OCI-LY1 (cell line): ENCODE measurements around the gene KCP.
A peak's percentile ranks its signal among the peaks of the same experiment; 100 is the strongest.

Source experiments
- H2AFZ ChIP-seq: fragments of 200-600 bp; sonication (generic), shearing (Covaris generic); 2 replicates; pipeline ENCODE4 v1.6.0; 2014; ENCODE audit warnings: antibody characterized with exemption, mild to moderate bottlenecking, low read length
- H3F3A ChIP-seq: fragments of 200-600 bp; sonication (generic), shearing (Covaris generic); 2 replicates; pipeline ENCODE4 v1.6.0; 2014; ENCODE audit warnings: mild to moderate bottlenecking, antibody characterized with exemption, low read length, moderate library complexity; ENCODE audit not compliant: insufficient read depth
- H3K27ac ChIP-seq: fragments of 200-600 bp; sonication (generic); 2 replicates; pipeline ENCODE4 v1.5.1; 2014; ENCODE audit warnings: low read length, mixed run types, mild to moderate bottlenecking, low read depth; ENCODE audit not compliant: poor library complexity, severe bottlenecking
- H3K27me3 ChIP-seq: fragments of 200-600 bp; sonication (generic); 2 replicates; pipeline ENCODE4 v1.6.0; 2014; ENCODE audit warnings: antibody characterized with exemption, mild to moderate bottlenecking, low read length, moderate library complexity; ENCODE audit not compliant: insufficient read depth
- H3K36me3 ChIP-seq: fragments of 200-600 bp; sonication (generic); 2 replicates; pipeline ENCODE4 v1.6.1; 2014; ENCODE audit warnings: mild to moderate bottlenecking, antibody characterized with exemption, low read length, moderate library complexity, mixed read lengths; ENCODE audit not compliant: insufficient read depth
- H3K4me1 ChIP-seq: fragments of 200-600 bp; sonication (generic); 2 replicates; pipeline ENCODE4 v1.5.1; 2014; ENCODE audit warnings: mild to moderate bottlenecking, low read length, moderate library complexity; ENCODE audit not compliant: insufficient read depth, severe bottlenecking
- H3K4me2 ChIP-seq: fragments of 200-600 bp; sonication (generic), shearing (Covaris generic); 2 replicates; pipeline ENCODE4 v1.6.1; 2014; ENCODE audit warnings: low read length
- H3K4me3 ChIP-seq: fragments of 200-600 bp; sonication (generic); 2 replicates; pipeline ENCODE4 v1.5.1; 2014; ENCODE audit warnings: low read length, low read depth, mild to moderate bottlenecking, mixed read lengths; ENCODE audit not compliant: poor library complexity, severe bottlenecking
- H3K79me2 ChIP-seq: fragments of 200-600 bp; shearing (Covaris generic); 2 replicates; pipeline ENCODE4 v1.6.1; 2016; ENCODE audit warnings: mixed run types, low read length, mixed read lengths; ENCODE audit not compliant: insufficient read depth
- H3K9ac ChIP-seq: fragments of 200-600 bp; sonication (generic), shearing (Covaris generic); 2 replicates; pipeline ENCODE4 v1.6.1; 2014; ENCODE audit warnings: mild to moderate bottlenecking, low read length, mixed read lengths
- H3K9me2 ChIP-seq: fragments of 200-600 bp; sonication (generic), shearing (Covaris generic); 2 replicates; pipeline ENCODE4 v1.6.1; 2014; ENCODE audit warnings: low read depth, mild to moderate bottlenecking, low read length, mixed read lengths
- H3K9me3 ChIP-seq: fragments of 200-600 bp; shearing (Covaris generic); 2 replicates; pipeline ENCODE4 v1.6.1; 2014; ENCODE audit warnings: low read length, mixed read lengths
- H4K20me1 ChIP-seq: fragments of 200-600 bp; sonication (generic), shearing (Covaris generic); 2 replicates; pipeline ENCODE4 v1.6.0; 2016; ENCODE audit warnings: mild to moderate bottlenecking, low read length; ENCODE audit not compliant: insufficient read depth
- CTCF ChIP-seq: fragments of 200-600 bp; sonication (generic), shearing (Covaris generic); IDR thresholded peaks from 2 replicates; pipeline ENCODE4 v1.5.1; 2017; ENCODE audit warnings: mild to moderate bottlenecking, antibody characterized with exemption, low read length, moderate library complexity, mixed read lengths
- EZH2 ChIP-seq: fragments of 200-600 bp; sonication (generic), shearing (Covaris generic); IDR thresholded peaks from 2 replicates; pipeline ENCODE4 v1.8.0; 2017; ENCODE audit warnings: borderline replicate concordance, mixed run types, mild to moderate bottlenecking, antibody characterized with exemption, low read length, moderate library complexity, mixed read lengths

The KCP gene

GRCh38 chr7:128830231-128831177 is 80.0 kb downstream of the KCP start, which contains the start of gene FLNC:
TSS of gene FLNC (plus strand) at chr7:128830406. CDS start at chr7:128830638, 232 bp downstream.
- Histone ChIP-seq H3K79me2 (no peaks in the 10 kb centered on the region), H3K9ac (no peak within 1 kb of the TSS), H3K9me2 (no peaks in the 10 kb centered on the region), H3K27me3 (peaks cover 25% of the 10 kb centered on the region), H3K4me3 (no peak within 1 kb of the TSS), H3F3A (no peaks in the 10 kb centered on the region), H3K36me3 (no peaks in the 10 kb centered on the region), H3K4me2 (peak within 1 kb of the TSS; percentile 13; the same call in 1 of the 2 replicates), H4K20me1 (no peaks in the 10 kb centered on the region), H3K27ac (no peak within 1 kb of the TSS), H3K9me3 (no peaks in the 10 kb centered on the region), H2AFZ (no peak within 1 kb of the TSS), H3K4me1 (no peaks in the 10 kb centered on the region)
- TF ChIP-seq EZH2 (peak; percentile 29; the same call in 1 of the 2 replicates), CTCF (no peak)

- Histone ChIP-seq H3K4me2 (peak overlapping the region; percentile 13; the same call in 1 of the 2 replicates), H3F3A (no peaks in the 10 kb centered on the region), H3K9me2 (no peaks in the 10 kb centered on the region), H4K20me1 (no peaks in the 10 kb centered on the region), H3K4me1 (no peaks in the 10 kb centered on the region), H3K4me3 (no peak overlapping the region), H2AFZ (no peak overlapping the region), H3K36me3 (no peaks in the 10 kb centered on the region), H3K9me3 (no peaks in the 10 kb centered on the region), H3K27me3 (peaks cover 21% of the 10 kb centered on the region), H3K27ac (no peak overlapping the region), H3K9ac (no peak overlapping the region), H3K79me2 (no peaks in the 10 kb centered on the region)
- TF ChIP-seq CTCF (no peak), EZH2 (no peak)
These were observed 80.9 kb downstream of the KCP start for GRCh38 chr7:128829391-128830166.

- no peak overlapping the region for H3K4me2 ChIP-seq
- no peaks in the 10 kb centered on the region for H3F3A ChIP-seq
- H3K9me3 ChIP-seq, result no peaks in the 10 kb centered on the region
- peaks cover 20% of the 10 kb centered on the region for H3K27me3 ChIP-seq
- no peak overlapping the region for H3K9ac ChIP-seq
- no peak overlapping the region for H3K4me3 ChIP-seq
- H3K27ac ChIP-seq, result no peak overlapping the region
- no peaks in the 10 kb centered on the region for H3K79me2 ChIP-seq
- H4K20me1 ChIP-seq, result no peaks in the 10 kb centered on the region
- H3K36me3 ChIP-seq, result no peaks in the 10 kb centered on the region
- TF ChIP-seq EZH2, result no peak
- no peak for TF ChIP-seq CTCF
- H2AFZ ChIP-seq, result no peak overlapping the region
- no peaks in the 10 kb centered on the region for H3K4me1 ChIP-seq
- no peaks in the 10 kb centered on the region for H3K9me2 ChIP-seq
These were observed 82.4 kb downstream of the KCP start for GRCh38 chr7:128827971-128828711.
